Activated CD4-positive, CD25-positive, alpha-beta regulatory T cell treated with anti-CD3 and anti-CD28 coated beads, Interleukin-2, amount 50 U/mL, for 24 hours (primary cell): Measurements from ENCODE around the gene CLCN6.

Experiments used
- ATAC-seq, 2 donors: fragments of 150-1000 bp; cut with Tn5 transposase; one replicate each; pipeline ENCODE4 v1.10.0; 2021; ENCODE audit warnings: mild to moderate bottlenecking in 1 of 2, moderate library complexity in 1 of 2

The CLCN6 gene

GRCh38 chr1:11856698-11857097 lies 50.7 kb downstream of the CLCN6 start:
- no peak for ATAC-seq

- ATAC-seq, result no peak
Measured at GRCh38 chr1:11857164-11857851, 51.3 kb downstream of the CLCN6 start.

- ATAC-seq, result no peak
Measured at GRCh38 chr1:11858158-11858557, 52.2 kb downstream of the CLCN6 start.

- ATAC-seq, result no peak
Measured at GRCh38 chr1:11858613-11858967, 52.6 kb downstream of the CLCN6 start, which contains the start of gene NPPB. TSS of gene NPPB (minus strand) at chr1:11858945. CDS start at chr1:11858833, 112 bp downstream.

GRCh38 chr1:11858968-11859871 lies 53.2 kb downstream of the CLCN6 start:
- peak; percentile 34 to 57 for ATAC-seq

GRCh38 chr1:11860083-11860482 lies 54.1 kb downstream of the CLCN6 start:
- no peak for ATAC-seq

- no peak for ATAC-seq
Measured at GRCh38 chr1:11860587-11860986, 54.6 kb downstream of the CLCN6 start.

- ATAC-seq, result no peak
Measured at GRCh38 chr1:11862890-11863289, 56.9 kb downstream of the CLCN6 start.

GRCh38 chr1:11868331-11868980 lies 62.5 kb downstream of the CLCN6 start:
- no peak for ATAC-seq

GRCh38 chr1:11869104-11869503 lies 63.1 kb downstream of the CLCN6 start:
- no peak for ATAC-seq

- ATAC-seq, result no peak
Measured at GRCh38 chr1:11869650-11870207, 63.7 kb downstream of the CLCN6 start.

GRCh38 chr1:11872545-11872944 lies 66.6 kb downstream of the CLCN6 start:
- no peak for ATAC-seq

GRCh38 chr1:11873395-11874257 lies 67.6 kb downstream of the CLCN6 start:
- no peak for ATAC-seq

- ATAC-seq, result no peak
Measured at GRCh38 chr1:11874258-11874562, 68.2 kb downstream of the CLCN6 start.

GRCh38 chr1:11874624-11875023 lies 68.6 kb downstream of the CLCN6 start:
- no peak for ATAC-seq

GRCh38 chr1:11875094-11875493 lies 69.1 kb downstream of the CLCN6 start:
- no peak for ATAC-seq

- ATAC-seq, result no peak
Measured at GRCh38 chr1:11877074-11877473, 71.1 kb downstream of the CLCN6 start.

GRCh38 chr1:11878081-11878890 lies 72.3 kb downstream of the CLCN6 start:
- no peak for ATAC-seq

GRCh38 chr1:11878891-11879190 lies 72.8 kb downstream of the CLCN6 start:
- ATAC-seq, result no peak

- no peak for ATAC-seq
Measured at GRCh38 chr1:11879311-11880180, 73.6 kb downstream of the CLCN6 start.

GRCh38 chr1:11880181-11880575 lies 74.2 kb downstream of the CLCN6 start:
- no peak for ATAC-seq
